HL-60 (cell line): ENCODE results near the gene ADAMTSL3.

ENCODE experiments used
- GABPA ChIP-seq: IDR thresholded peaks from 2 replicates; pipeline ENCODE4 v1.6.1; 2012; ENCODE audit warnings: low read depth
- SPI1 ChIP-seq: IDR thresholded peaks from 2 replicates; pipeline ENCODE4 v1.6.1; 2012; ENCODE audit warnings: low read depth, mild to moderate bottlenecking, borderline replicate concordance
- TF ChIP-seq, protein P1 (sequence below): IDR thresholded peaks from one replicate; pipeline ENCODE4 v1.5.1; 2011; ENCODE audit warnings: low read length, control low read depth, inconsistent platforms; ENCODE audit not compliant: insufficient read depth
- TF ChIP-seq, protein P2 (sequence below): IDR thresholded peaks from 2 replicates; pipeline ENCODE4 v1.6.1; 2012; ENCODE audit warnings: low read depth; ENCODE audit not compliant: insufficient replicate concordance

DNA sequence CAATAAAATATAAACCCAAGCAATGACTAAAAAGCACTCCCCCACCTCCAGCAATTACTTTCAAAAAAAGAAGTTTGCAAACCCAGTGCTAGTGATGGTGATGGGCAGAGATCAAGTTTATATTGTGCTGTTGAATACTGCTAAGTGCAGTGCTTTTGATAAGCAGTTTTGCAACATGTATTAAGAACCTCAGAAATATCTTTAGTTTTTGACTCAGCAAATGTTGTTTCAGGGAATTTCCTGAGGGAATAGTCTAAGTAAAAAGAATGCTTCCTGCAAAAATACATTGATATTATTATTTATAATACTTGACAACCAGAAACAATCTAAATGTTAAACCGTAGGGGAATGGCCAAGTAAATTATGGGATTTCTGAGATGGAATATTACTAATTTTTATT lies 69.3 kb downstream of the ADAMTSL3 start:
- TF ChIP-seq, protein P1, sequence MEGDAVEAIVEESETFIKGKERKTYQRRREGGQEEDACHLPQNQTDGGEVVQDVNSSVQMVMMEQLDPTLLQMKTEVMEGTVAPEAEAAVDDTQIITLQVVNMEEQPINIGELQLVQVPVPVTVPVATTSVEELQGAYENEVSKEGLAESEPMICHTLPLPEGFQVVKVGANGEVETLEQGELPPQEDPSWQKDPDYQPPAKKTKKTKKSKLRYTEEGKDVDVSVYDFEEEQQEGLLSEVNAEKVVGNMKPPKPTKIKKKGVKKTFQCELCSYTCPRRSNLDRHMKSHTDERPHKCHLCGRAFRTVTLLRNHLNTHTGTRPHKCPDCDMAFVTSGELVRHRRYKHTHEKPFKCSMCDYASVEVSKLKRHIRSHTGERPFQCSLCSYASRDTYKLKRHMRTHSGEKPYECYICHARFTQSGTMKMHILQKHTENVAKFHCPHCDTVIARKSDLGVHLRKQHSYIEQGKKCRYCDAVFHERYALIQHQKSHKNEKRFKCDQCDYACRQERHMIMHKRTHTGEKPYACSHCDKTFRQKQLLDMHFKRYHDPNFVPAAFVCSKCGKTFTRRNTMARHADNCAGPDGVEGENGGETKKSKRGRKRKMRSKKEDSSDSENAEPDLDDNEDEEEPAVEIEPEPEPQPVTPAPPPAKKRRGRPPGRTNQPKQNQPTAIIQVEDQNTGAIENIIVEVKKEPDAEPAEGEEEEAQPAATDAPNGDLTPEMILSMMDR: no peak
- TF ChIP-seq SPI1: no peak
- TF ChIP-seq, protein P2, sequence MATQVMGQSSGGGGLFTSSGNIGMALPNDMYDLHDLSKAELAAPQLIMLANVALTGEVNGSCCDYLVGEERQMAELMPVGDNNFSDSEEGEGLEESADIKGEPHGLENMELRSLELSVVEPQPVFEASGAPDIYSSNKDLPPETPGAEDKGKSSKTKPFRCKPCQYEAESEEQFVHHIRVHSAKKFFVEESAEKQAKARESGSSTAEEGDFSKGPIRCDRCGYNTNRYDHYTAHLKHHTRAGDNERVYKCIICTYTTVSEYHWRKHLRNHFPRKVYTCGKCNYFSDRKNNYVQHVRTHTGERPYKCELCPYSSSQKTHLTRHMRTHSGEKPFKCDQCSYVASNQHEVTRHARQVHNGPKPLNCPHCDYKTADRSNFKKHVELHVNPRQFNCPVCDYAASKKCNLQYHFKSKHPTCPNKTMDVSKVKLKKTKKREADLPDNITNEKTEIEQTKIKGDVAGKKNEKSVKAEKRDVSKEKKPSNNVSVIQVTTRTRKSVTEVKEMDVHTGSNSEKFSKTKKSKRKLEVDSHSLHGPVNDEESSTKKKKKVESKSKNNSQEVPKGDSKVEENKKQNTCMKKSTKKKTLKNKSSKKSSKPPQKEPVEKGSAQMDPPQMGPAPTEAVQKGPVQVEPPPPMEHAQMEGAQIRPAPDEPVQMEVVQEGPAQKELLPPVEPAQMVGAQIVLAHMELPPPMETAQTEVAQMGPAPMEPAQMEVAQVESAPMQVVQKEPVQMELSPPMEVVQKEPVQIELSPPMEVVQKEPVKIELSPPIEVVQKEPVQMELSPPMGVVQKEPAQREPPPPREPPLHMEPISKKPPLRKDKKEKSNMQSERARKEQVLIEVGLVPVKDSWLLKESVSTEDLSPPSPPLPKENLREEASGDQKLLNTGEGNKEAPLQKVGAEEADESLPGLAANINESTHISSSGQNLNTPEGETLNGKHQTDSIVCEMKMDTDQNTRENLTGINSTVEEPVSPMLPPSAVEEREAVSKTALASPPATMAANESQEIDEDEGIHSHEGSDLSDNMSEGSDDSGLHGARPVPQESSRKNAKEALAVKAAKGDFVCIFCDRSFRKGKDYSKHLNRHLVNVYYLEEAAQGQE: no peak
- TF ChIP-seq GABPA: no peak
